GM23248 (cell line): Measurements from ENCODE around the gene PMPCA. TPM values are rescaled to one million over a fixed set of nuclear protein-coding genes. Genes with fewer than 3 reads are reported as not detected.

Experiments used
- DNase-seq: peaks from one replicate; pipeline ENCODE4 v3.0.0-alpha.2; 2015
- H2AFZ ChIP-seq: fragments of 200-600 bp; sonication (generic); 2 replicates; pipeline ENCODE4 v1.6.1; 2016; ENCODE audit warnings: antibody characterized with exemption
- H3F3A ChIP-seq: fragments of 200-600 bp; sonication (generic); 2 replicates; pipeline ENCODE4 v1.6.1; 2016; ENCODE audit warnings: mild to moderate bottlenecking, antibody characterized with exemption, mixed run types; ENCODE audit not compliant: insufficient read depth
- H3K27ac ChIP-seq: fragments of 200-600 bp; sonication (generic); 2 replicates; pipeline ENCODE4 v1.5.1; 2016; ENCODE audit warnings: mild to moderate bottlenecking
- H3K27me3 ChIP-seq: fragments of 200-600 bp; sonication (generic); replicated peaks from 2 replicates; pipeline ENCODE4 v1.6.1; 2016; ENCODE audit warnings: mild to moderate bottlenecking; ENCODE audit not compliant: insufficient read depth
- H3K36me3 ChIP-seq: fragments of 200-600 bp; sonication (generic); 2 replicates; pipeline ENCODE4 v1.6.1; 2016; ENCODE audit warnings: low read depth, mild to moderate bottlenecking
- H3K4me1 ChIP-seq: fragments of 200-600 bp; sonication (generic); 2 replicates; pipeline ENCODE4 v1.6.1; 2016; ENCODE audit warnings: mild to moderate bottlenecking; ENCODE audit not compliant: insufficient read depth
- H3K4me2 ChIP-seq: fragments of 200-600 bp; sonication (generic); one replicate; pipeline ENCODE4 v1.6.1; 2016; ENCODE audit warnings: mild to moderate bottlenecking; ENCODE audit not compliant: unreplicated experiment
- H3K4me3 ChIP-seq: fragments of 200-600 bp; sonication (generic); 2 replicates; pipeline ENCODE4 v1.5.1; 2016; ENCODE audit warnings: mild to moderate bottlenecking
- H3K79me2 ChIP-seq: fragments of 200-600 bp; sonication (generic); 2 replicates; pipeline ENCODE4 v1.6.1; 2016; ENCODE audit warnings: mild to moderate bottlenecking; ENCODE audit not compliant: insufficient read depth
- H3K9ac ChIP-seq: fragments of 200-600 bp; sonication (generic); 2 replicates; pipeline ENCODE4 v1.6.1; 2016; ENCODE audit warnings: mild to moderate bottlenecking
- H3K9me2 ChIP-seq: fragments of 200-600 bp; sonication (generic); 2 replicates; pipeline ENCODE4 v1.6.1; 2016; ENCODE audit warnings: mixed run types, mild to moderate bottlenecking, moderate library complexity; ENCODE audit not compliant: insufficient read depth
- H3K9me3 ChIP-seq: fragments of 200-600 bp; sonication (generic); one replicate; pipeline ENCODE4 v1.6.1; 2017; ENCODE audit warnings: low read depth
- H4K20me1 ChIP-seq: fragments of 200-600 bp; sonication (generic); 2 replicates; pipeline ENCODE4 v1.6.0; 2016; ENCODE audit not compliant: insufficient read depth
- EZH2 ChIP-seq: fragments of 200-600 bp; sonication (generic); IDR thresholded peaks from 2 replicates; pipeline ENCODE4 v1.6.1; 2018; ENCODE audit warnings: antibody characterized with exemption, mild to moderate bottlenecking; ENCODE audit not compliant: insufficient read depth, poor library complexity, severe bottlenecking
- EZH2phosphoT487 ChIP-seq: fragments of 200-600 bp; sonication (generic); IDR thresholded peaks from 2 replicates; pipeline ENCODE4 v1.6.1; 2018; ENCODE audit warnings: antibody characterized with exemption, moderate library complexity, mild to moderate bottlenecking, low read depth; ENCODE audit not compliant: insufficient read depth
- WGBS, 2 experiments: methylation state at CpG; one replicate each; pipeline ENCODE4 v1.1.6; 2015 to 2017; ENCODE audit warnings: low lambda C conversion rate in 2 of 2, low coverage in 1 of 2; ENCODE audit errors: missing lambda C conversion rate in 2 of 2; 5-methylcytosine and 5-hydroxymethylcytosine counted together
- in situ Hi-C: fragments of 300-500 bp; cut with MboI; formaldehyde crosslinking; loops from 2 replicates; pipeline ENCODE4 v1.15.0; 2020
- polyA plus RNA-seq: library from polyadenylated mRNA; unstranded; fragments of >200 nt; fragmentation: Nextera tagmentation; extraction: Ambion mirVana; gene quantifications from 2 replicates; pipeline ENCODE4 v1.2.1, GENCODE V29; 2016
- total RNA-seq: library from RNA; depleted of rRNA; stranded (reverse); fragments of >200 nt; shearing (Covaris generic); gene quantifications from 2 replicates; pipeline ENCODE4 v1.2.3, GENCODE V29; 2014

Gene PMPCA
- total and polyA plus RNA-seq, 2 experiments from 2014 or later, result 58.7 to 77.4 TPM

DNA sequence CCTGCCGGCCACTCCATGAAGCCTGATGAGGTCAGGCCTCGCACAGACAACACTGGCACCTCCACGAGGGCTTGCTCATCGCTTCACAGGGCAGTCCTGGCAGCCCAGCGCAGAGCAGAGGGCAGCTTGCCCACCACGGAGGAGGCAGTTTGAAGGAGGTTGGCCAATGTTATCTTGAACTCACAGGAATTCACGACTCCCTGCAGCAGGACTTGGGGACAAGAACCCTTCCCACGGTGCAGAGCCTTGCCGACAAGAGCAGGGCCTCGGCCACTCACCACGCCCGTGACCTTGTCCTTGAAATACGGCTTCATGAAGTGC, 15.5 kb upstream of the PMPCA start:
- Histone ChIP-seq H3K4me2 (no peak overlapping the region), H3K4me3 (no peak overlapping the region), H3K9me2 (no peaks in the 10 kb centered on the region), H3F3A (no peaks in the 10 kb centered on the region), H3K27ac (no peak overlapping the region), H3K36me3 (peaks cover 4% of the 10 kb centered on the region; the same call in 1 of the 2 replicates), H2AFZ (no peak overlapping the region), H3K4me1 (peaks cover 7% of the 10 kb centered on the region), H3K27me3 (no peaks in the 10 kb centered on the region), H4K20me1 (no peaks in the 10 kb centered on the region), H3K79me2 (peaks cover 43% of the 10 kb centered on the region), H3K9ac (no peak overlapping the region), H3K9me3 (no peaks in the 10 kb centered on the region)
- WGBS, 2 experiments, result 89 to 91% methylated on average over 13 of the region's 13 CpGs
- in situ Hi-C loops, result no loop called here
- TF ChIP-seq EZH2phosphoT487 (no peak), EZH2 (no peak)
- no peak for DNase-seq

DNA sequence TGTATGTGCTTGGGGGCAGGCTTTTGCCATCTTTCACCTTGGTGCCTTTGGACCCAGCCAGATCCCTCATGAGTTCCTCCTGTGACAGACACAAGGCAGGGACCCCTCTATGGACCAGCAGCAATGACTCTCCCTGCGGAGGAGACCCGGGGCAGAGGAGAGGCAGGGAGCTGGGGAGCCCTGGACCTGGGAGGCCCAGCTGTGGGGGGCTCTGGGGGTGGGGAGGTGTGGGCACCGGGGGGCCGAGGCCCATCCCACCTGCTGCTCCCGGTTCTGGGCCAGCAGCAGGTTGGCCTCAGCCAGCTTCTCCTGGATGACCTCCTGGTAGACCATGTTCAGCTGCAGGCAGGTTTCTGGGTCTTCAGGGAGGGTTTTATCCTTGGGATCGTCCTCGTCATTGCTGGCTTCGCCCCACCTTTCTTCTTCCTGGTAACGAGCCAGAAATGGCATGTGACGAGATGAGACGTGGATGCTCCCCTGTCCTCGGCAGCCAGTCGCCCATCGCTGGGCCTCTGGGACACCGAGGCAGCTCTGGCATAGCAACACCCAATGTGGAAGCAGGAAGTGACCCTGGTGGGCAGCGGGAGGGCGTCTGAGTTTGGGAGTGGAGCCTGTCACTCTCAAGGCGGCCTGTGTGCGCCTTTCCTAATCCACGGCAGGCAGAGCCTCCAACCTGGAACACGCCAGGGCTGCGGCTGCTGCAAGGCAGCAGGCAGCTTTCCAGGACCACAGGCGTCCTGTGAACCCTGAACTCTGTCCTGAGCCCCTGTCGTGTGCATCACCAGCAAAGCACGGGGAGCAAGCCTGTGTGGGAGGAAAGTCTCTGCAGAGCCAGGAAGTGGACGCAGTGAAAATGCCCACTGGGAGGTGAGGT, 14.9 kb upstream of the PMPCA start:
- Histone ChIP-seq H3K9me2 (no peaks in the 10 kb centered on the region), H3K4me2 (no peak overlapping the region), H3K27ac (no peak overlapping the region), H3F3A (no peaks in the 10 kb centered on the region), H3K9me3 (no peaks in the 10 kb centered on the region), H3K27me3 (no peaks in the 10 kb centered on the region), H2AFZ (no peak overlapping the region), H4K20me1 (no peaks in the 10 kb centered on the region), H3K79me2 (peaks cover 44% of the 10 kb centered on the region), H3K36me3 (peaks cover 4% of the 10 kb centered on the region; the same call in 1 of the 2 replicates), H3K4me3 (no peak overlapping the region), H3K9ac (no peak overlapping the region), H3K4me1 (peaks cover 7% of the 10 kb centered on the region)
- TF ChIP-seq EZH2phosphoT487 (no peak), EZH2 (no peak)
- WGBS, 2 experiments, result 84 to 85% methylated on average over 23 to 26 of the region's 26 CpGs
- no peak for DNase-seq
- in situ Hi-C loops, result no loop called here

DNA sequence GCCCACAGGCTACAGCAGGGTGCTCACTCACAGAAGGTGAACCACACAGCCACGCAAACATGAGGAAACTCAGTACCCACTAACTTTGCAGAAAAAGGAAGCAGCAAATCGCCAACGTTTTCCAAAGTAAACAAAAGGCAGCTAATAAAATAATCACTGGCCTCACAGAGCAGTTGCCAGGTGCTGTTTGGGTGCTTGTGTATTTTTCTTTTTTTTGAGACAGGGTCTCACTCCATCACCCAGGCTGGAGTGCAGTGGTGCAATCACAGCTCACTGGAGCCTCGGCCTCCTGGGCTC, 14.3 kb upstream of the PMPCA start:
- H3K36me3 ChIP-seq, result peaks cover 4% of the 10 kb centered on the region; the same call in 1 of the 2 replicates
- H3K4me1 ChIP-seq, result peaks cover 7% of the 10 kb centered on the region
- no peaks in the 10 kb centered on the region for H3K27me3 ChIP-seq
- no peak for DNase-seq
- no peak overlapping the region for H3K9ac ChIP-seq
- no peaks in the 10 kb centered on the region for H4K20me1 ChIP-seq
- H3K9me3 ChIP-seq, result no peaks in the 10 kb centered on the region
- H3K4me2 ChIP-seq, result no peak overlapping the region
- H2AFZ ChIP-seq, result no peak overlapping the region
- peaks cover 44% of the 10 kb centered on the region for H3K79me2 ChIP-seq
- no peak overlapping the region for H3K4me3 ChIP-seq
- 97% methylated on average over 4 of the region's 4 CpGs for WGBS, 2 experiments
- H3K27ac ChIP-seq, result no peak overlapping the region
- H3F3A ChIP-seq, result no peaks in the 10 kb centered on the region
- no peak for TF ChIP-seq EZH2
- no peak for TF ChIP-seq EZH2phosphoT487
- in situ Hi-C loops, result no loop called here
- H3K9me2 ChIP-seq, result no peaks in the 10 kb centered on the region

DNA sequence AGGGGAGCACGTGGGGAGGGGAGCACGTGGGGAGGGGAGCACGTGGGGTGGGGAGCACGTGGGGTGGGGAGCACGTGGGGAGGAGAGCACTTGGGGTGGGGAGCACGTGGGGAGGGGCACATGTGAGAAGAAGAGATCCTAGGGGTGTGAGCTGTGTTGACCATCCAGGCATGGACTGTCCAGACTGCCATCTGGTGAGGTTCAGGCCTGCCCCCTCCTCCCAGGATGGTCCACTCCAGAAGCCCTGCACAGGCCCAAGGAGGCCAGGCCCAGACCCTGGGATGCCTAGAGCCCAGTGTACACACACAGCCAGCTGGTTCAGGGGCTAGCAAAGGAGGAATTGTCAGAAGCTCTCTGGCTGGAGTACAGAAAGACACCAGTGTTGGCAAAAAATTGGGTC, 12.8 kb upstream of the PMPCA start:
- no peak for TF ChIP-seq EZH2
- TF ChIP-seq EZH2phosphoT487, result no peak
- Histone ChIP-seq H2AFZ (no peak overlapping the region), H4K20me1 (no peaks in the 10 kb centered on the region), H3K4me2 (no peak overlapping the region), H3K27ac (no peak overlapping the region), H3K36me3 (no peaks in the 10 kb centered on the region; the same call in 1 of the 2 replicates), H3K9me3 (no peaks in the 10 kb centered on the region), H3K9me2 (no peaks in the 10 kb centered on the region), H3K4me1 (peaks cover 7% of the 10 kb centered on the region), H3F3A (peaks cover 10% of the 10 kb centered on the region; the same call in 1 of the 2 replicates), H3K27me3 (no peaks in the 10 kb centered on the region), H3K79me2 (peaks cover 44% of the 10 kb centered on the region), H3K9ac (0 out of 2 replicates have a peak overlapping the region, but pooled peaks have one; percentile 85), H3K4me3 (no peak overlapping the region)
- no peak for DNase-seq
- in situ Hi-C loops, result no loop called here
- 56% methylated on average over 6 of the region's 6 CpGs; no CpG with 5 or more reads in 1 of the 2 experiments for WGBS, 2 experiments
